ENCODE results near the gene PRAMEF18. TPM values are rescaled to one million over a fixed set of nuclear protein-coding genes. Genes with fewer than 3 reads are reported as not detected.
"Not testable (repeated sequence)": the region's sequence is repeated elsewhere in the genome, so short reads cannot be mapped to it uniquely, and the experiment has no call there.

The PRAMEF18 gene
- not detected in 2 replicates for total RNA-seq (2014; rRNA removed)
- polyA plus RNA-seq (2012): not detected

GRCh38 chr1:13225675-13226204 is at the start of gene PRAMEF18:
PRAMEF18 (minus strand) TSS chr1:13226154; CDS start chr1:13226106, 48 bp downstream.
- not testable (repeated sequence) for DNase-seq (ENCODE audit: low read depth)

DNA sequence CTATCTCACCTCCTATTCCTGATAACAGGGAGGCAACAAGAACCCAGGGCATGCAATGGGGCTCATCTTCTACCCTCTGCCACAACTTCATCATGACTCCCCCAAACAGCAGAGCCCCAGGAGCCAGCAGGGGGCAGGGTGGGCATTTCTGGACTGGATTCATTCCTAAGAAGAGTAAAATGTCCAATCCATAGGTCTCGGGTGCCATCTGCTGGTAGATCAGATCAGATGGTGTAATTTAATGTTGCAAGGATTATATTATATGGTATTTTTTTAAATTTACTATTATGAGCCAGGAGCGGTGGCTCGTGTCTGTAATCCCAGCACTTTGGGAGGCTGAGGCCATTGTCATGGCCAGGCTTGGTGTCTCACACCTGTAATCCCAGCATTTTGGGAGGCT is 39.2 kb upstream of the PRAMEF18 start:
- DNase-seq (ENCODE audit: low read depth): not testable (repeated sequence)

- not testable (repeated sequence) for DNase-seq (ENCODE audit: low read depth)
Measured at GRCh38 chr1:13253898-13254297, 27.9 kb upstream of the PRAMEF18 start, which contains the start of gene PRAMEF5. PRAMEF5 (plus strand) TSS chr1:13254198; CDS start chr1:13259269, 5,071 bp downstream.

- DNase-seq (ENCODE audit: low read depth): not testable (repeated sequence)
Measured at GRCh38 chr1:13247122-13247521, 21.2 kb upstream of the PRAMEF18 start.

DNA sequence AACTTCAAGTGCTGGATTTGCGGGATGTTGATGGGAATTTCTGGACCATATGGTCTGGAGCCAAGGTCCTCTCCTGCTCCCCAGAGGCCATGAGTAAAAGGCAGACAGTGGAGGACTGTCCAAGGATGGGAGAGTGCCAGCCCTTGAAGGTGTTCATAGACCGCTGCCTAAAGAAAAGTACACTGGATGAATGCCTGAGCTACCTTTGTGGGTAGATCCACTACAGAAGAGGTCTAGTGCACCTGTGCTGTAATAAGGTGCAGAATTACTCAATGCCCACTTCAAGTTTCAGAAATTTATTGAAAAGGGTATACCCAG is 20.6 kb upstream of the PRAMEF18 start:
- not testable (repeated sequence) for DNase-seq (ENCODE audit: low read depth)

- not testable (repeated sequence) for DNase-seq (ENCODE audit: low read depth)
Measured at GRCh38 chr1:13245841-13246553, 20.0 kb upstream of the PRAMEF18 start.

DNA sequence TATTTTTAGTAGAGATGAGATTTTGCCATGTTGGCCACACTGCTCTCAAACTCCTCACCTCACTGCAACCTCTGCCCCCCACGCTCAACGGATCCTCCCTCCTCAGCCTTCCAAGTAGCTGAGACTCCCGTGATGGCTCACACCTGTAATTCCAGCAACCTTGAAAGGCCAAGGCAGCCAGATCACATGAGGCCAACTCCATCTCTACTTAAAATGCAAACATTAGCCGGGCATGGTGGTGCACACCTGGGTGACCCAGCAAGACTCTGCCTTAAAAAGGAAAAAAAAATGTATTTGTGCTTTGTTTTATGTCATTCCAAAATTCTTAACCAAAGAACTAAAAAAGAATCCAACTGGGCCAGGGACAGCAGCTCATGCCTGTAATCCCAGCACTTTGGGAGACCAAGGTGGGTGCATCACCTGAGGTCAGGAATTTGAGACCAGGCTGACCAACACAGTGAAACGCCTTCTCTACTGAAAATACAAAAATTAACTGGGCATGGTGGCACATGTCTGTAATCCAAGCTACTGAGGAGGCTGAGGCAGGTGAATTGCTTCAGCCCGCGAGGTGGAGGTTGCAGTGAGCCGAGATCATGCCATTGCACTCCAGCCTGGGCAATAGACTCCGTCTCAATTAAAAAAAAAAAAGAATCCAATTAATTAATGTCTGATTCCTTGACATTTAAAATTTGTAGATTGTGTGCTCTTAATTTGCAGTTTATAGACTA is 17.7 kb upstream of the PRAMEF18 start:
- DNase-seq (ENCODE audit: low read depth): not testable (repeated sequence)

- DNase-seq (ENCODE audit: low read depth): not testable (repeated sequence)
Measured at GRCh38 chr1:13239633-13240032, 13.7 kb upstream of the PRAMEF18 start.

- not testable (repeated sequence) for DNase-seq (ENCODE audit: low read depth)
Measured at GRCh38 chr1:13237572-13237971, 11.6 kb upstream of the PRAMEF18 start.

- not testable (repeated sequence) for DNase-seq (ENCODE audit: low read depth)
Measured at GRCh38 chr1:13234057-13234456, 8.1 kb upstream of the PRAMEF18 start.

- DNase-seq (ENCODE audit: low read depth): not testable (repeated sequence)
Measured at GRCh38 chr1:13232056-13232455, 6.1 kb upstream of the PRAMEF18 start.

- DNase-seq (ENCODE audit: low read depth): not testable (repeated sequence)
Measured at GRCh38 chr1:13231061-13231750, 5.3 kb upstream of the PRAMEF18 start.

DNA sequence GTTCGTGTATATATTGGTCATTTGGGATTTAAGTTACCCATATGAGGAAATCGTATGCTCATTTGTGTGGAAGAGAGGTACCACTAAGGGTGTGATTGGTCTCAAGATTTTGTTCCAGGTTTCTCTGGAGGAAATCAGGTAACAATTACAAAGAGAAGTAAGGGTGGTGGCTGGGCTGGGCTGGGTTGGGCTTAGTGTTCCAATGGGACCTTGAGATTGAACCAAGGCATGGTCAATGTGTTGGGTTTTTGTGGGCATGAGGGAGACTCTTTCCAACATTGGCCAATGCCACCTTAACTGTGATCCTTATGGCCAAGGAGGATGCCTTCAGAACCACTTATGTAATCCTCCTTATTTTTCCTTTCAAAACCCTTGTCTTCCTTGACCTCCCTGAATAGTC is 4.6 kb upstream of the PRAMEF18 start:
- not testable (repeated sequence) for DNase-seq (ENCODE audit: low read depth)

DNA sequence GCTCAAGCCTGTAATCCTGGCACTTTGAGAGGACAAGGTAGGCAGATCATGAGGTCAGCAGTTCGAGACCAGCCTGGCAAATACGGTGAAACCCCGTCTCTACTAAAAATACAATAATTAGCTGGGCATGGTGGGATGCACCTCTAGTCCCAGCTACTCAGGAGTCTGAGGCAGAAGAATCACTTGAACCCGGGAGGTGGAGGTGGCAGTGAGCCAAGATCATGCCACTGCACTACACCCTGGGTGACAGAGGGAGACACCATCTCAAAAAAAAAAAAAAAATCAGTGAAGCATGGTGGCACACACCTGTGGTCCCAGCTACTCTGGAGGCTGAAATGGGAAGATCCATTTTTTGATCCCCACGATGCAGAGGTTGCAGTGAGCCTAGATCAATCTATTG is 4.1 kb upstream of the PRAMEF18 start:
- not testable (repeated sequence) for DNase-seq (ENCODE audit: low read depth)

GRCh38 chr1:13228343-13228781 is 2.4 kb upstream of the PRAMEF18 start:
- DNase-seq (ENCODE audit: low read depth): no peak

GRCh38 chr1:13227271-13228055 is 1.5 kb upstream of the PRAMEF18 start:
- not testable (repeated sequence) for DNase-seq (ENCODE audit: low read depth)

GRCh38 chr1:13224480-13225060 is 1.4 kb downstream of the PRAMEF18 start:
- no peak for DNase-seq (ENCODE audit: low read depth)

GRCh38 chr1:13222788-13223187 is 3.2 kb downstream of the PRAMEF18 start:
- not testable (repeated sequence) for DNase-seq (ENCODE audit: low read depth)

- DNase-seq (ENCODE audit: low read depth): not testable (repeated sequence)
Measured at GRCh38 chr1:13219203-13219602, 6.8 kb downstream of the PRAMEF18 start.

DNA sequence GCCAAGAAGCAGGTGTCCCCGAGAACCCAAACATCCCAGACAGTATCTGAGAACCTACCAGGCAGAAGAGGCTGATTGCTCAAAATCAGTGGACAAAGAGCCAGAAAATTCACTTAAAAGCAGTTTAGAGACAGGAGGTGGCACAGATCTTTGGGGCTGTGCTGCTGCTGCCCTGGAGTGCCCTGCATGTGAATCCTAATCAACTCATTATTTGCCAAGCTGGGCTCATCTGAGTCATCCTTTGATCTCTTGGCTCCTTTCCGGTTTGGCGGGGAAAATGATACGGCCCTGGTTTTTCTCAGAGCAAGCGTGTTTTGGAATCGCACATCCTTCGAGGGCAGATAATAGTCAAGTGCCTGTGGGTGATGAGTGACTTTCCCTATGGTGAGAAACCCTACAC is 9.3 kb downstream of the PRAMEF18 start:
- not testable (repeated sequence) for DNase-seq (ENCODE audit: low read depth)
